OCI-LY1 (cell line): ENCODE results near the gene NELFE.

Experiments
- H2AFZ ChIP-seq: fragments of 200-600 bp; sonication (generic), shearing (Covaris generic); 2 replicates; pipeline ENCODE4 v1.6.0; 2014; ENCODE audit warnings: antibody characterized with exemption, mild to moderate bottlenecking, low read length
- H3F3A ChIP-seq: fragments of 200-600 bp; sonication (generic), shearing (Covaris generic); 2 replicates; pipeline ENCODE4 v1.6.0; 2014; ENCODE audit warnings: mild to moderate bottlenecking, antibody characterized with exemption, low read length, moderate library complexity; ENCODE audit not compliant: insufficient read depth
- H3K27ac ChIP-seq: fragments of 200-600 bp; sonication (generic); 2 replicates; pipeline ENCODE4 v1.5.1; 2014; ENCODE audit warnings: low read length, mixed run types, mild to moderate bottlenecking, low read depth; ENCODE audit not compliant: poor library complexity, severe bottlenecking
- H3K27me3 ChIP-seq: fragments of 200-600 bp; sonication (generic); 2 replicates; pipeline ENCODE4 v1.6.0; 2014; ENCODE audit warnings: antibody characterized with exemption, mild to moderate bottlenecking, low read length, moderate library complexity; ENCODE audit not compliant: insufficient read depth
- H3K36me3 ChIP-seq: fragments of 200-600 bp; sonication (generic); 2 replicates; pipeline ENCODE4 v1.6.1; 2014; ENCODE audit warnings: mild to moderate bottlenecking, antibody characterized with exemption, low read length, moderate library complexity, mixed read lengths; ENCODE audit not compliant: insufficient read depth
- H3K4me1 ChIP-seq: fragments of 200-600 bp; sonication (generic); 2 replicates; pipeline ENCODE4 v1.5.1; 2014; ENCODE audit warnings: mild to moderate bottlenecking, low read length, moderate library complexity; ENCODE audit not compliant: insufficient read depth, severe bottlenecking
- H3K4me2 ChIP-seq: fragments of 200-600 bp; sonication (generic), shearing (Covaris generic); 2 replicates; pipeline ENCODE4 v1.6.1; 2014; ENCODE audit warnings: low read length
- H3K4me3 ChIP-seq: fragments of 200-600 bp; sonication (generic); 2 replicates; pipeline ENCODE4 v1.5.1; 2014; ENCODE audit warnings: low read length, low read depth, mild to moderate bottlenecking, mixed read lengths; ENCODE audit not compliant: poor library complexity, severe bottlenecking
- H3K79me2 ChIP-seq: fragments of 200-600 bp; shearing (Covaris generic); 2 replicates; pipeline ENCODE4 v1.6.1; 2016; ENCODE audit warnings: mixed run types, low read length, mixed read lengths; ENCODE audit not compliant: insufficient read depth
- H3K9ac ChIP-seq: fragments of 200-600 bp; sonication (generic), shearing (Covaris generic); 2 replicates; pipeline ENCODE4 v1.6.1; 2014; ENCODE audit warnings: mild to moderate bottlenecking, low read length, mixed read lengths
- H3K9me2 ChIP-seq: fragments of 200-600 bp; sonication (generic), shearing (Covaris generic); 2 replicates; pipeline ENCODE4 v1.6.1; 2014; ENCODE audit warnings: low read depth, mild to moderate bottlenecking, low read length, mixed read lengths
- H3K9me3 ChIP-seq: fragments of 200-600 bp; shearing (Covaris generic); 2 replicates; pipeline ENCODE4 v1.6.1; 2014; ENCODE audit warnings: low read length, mixed read lengths
- H4K20me1 ChIP-seq: fragments of 200-600 bp; sonication (generic), shearing (Covaris generic); 2 replicates; pipeline ENCODE4 v1.6.0; 2016; ENCODE audit warnings: mild to moderate bottlenecking, low read length; ENCODE audit not compliant: insufficient read depth
- CTCF ChIP-seq: fragments of 200-600 bp; sonication (generic), shearing (Covaris generic); IDR thresholded peaks from 2 replicates; pipeline ENCODE4 v1.5.1; 2017; ENCODE audit warnings: mild to moderate bottlenecking, antibody characterized with exemption, low read length, moderate library complexity, mixed read lengths
- EZH2 ChIP-seq: fragments of 200-600 bp; sonication (generic), shearing (Covaris generic); IDR thresholded peaks from 2 replicates; pipeline ENCODE4 v1.8.0; 2017; ENCODE audit warnings: borderline replicate concordance, mixed run types, mild to moderate bottlenecking, antibody characterized with exemption, low read length, moderate library complexity, mixed read lengths

NELFE gene

DNA sequence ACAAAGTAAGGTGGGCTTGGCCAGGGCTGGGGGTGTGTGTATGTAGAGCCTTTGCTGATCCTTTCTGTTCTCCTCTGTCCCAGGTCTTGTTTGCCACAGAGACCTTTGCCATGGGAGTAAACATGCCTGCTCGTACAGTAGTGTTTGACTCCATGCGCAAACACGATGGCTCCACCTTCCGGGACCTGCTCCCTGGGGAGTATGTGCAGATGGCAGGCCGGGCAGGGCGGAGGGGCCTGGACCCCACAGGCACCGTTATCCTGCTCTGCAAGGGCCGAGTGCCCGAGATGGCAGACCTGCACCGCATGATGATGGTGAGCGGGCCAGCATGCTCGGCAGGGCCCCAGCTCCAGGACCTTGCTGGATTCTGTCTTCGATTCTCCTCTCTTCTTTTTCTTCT lies 6.9 kb upstream of the NELFE start:
- H3K27ac ChIP-seq: no peak overlapping the region

DNA sequence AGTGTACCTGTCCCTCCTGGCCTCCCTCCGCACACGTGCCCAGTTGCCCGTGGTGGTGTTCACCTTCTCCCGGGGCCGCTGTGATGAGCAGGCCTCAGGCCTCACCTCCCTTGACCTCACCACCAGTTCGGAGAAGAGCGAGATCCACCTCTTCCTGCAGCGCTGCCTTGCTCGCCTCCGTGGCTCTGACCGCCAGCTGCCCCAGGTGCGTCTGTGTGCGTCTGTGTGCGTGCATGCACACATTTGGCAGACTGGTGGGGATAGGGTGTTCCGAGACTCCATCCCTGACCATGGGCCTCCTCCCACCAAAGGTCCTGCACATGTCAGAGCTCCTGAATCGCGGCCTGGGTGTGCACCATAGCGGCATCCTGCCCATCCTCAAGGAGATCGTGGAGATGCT lies 5.2 kb upstream of the NELFE start:
- H3K9me3 ChIP-seq: no peaks in the 10 kb centered on the region
- H3K4me2 ChIP-seq: no peak overlapping the region
- no peaks in the 10 kb centered on the region for H3F3A ChIP-seq
- H3K4me3 ChIP-seq: no peak overlapping the region
- no peak overlapping the region for H3K9ac ChIP-seq
- no peak overlapping the region for H3K27ac ChIP-seq
- no peak for TF ChIP-seq CTCF
- TF ChIP-seq EZH2: no peak
- H3K9me2 ChIP-seq: no peaks in the 10 kb centered on the region
- no peaks in the 10 kb centered on the region for H3K27me3 ChIP-seq
- peaks cover 89% of the 10 kb centered on the region for H3K36me3 ChIP-seq
- peaks cover 8% of the 10 kb centered on the region; the same call in 1 of the 2 replicates for H3K79me2 ChIP-seq
- H4K20me1 ChIP-seq: no peaks in the 10 kb centered on the region
- H3K4me1 ChIP-seq: peaks cover 12% of the 10 kb centered on the region
- H2AFZ ChIP-seq: no peak overlapping the region

More for the DNA sequence above, 6.9 kb upstream of the NELFE start:
- no peak overlapping the region for H3K4me3 ChIP-seq
- H2AFZ ChIP-seq: no peak overlapping the region
- H3K79me2 ChIP-seq: no peaks in the 10 kb centered on the region
- H3K4me1 ChIP-seq: peaks cover 12% of the 10 kb centered on the region
- no peak for TF ChIP-seq CTCF
- TF ChIP-seq EZH2: no peak
- H3K36me3 ChIP-seq: peaks cover 98% of the 10 kb centered on the region
- no peak overlapping the region for H3K9ac ChIP-seq
- no peaks in the 10 kb centered on the region for H4K20me1 ChIP-seq
- H3K4me2 ChIP-seq: no peak overlapping the region
- no peaks in the 10 kb centered on the region for H3K27me3 ChIP-seq
- no peaks in the 10 kb centered on the region for H3K9me2 ChIP-seq
- no peaks in the 10 kb centered on the region for H3F3A ChIP-seq
- no peaks in the 10 kb centered on the region for H3K9me3 ChIP-seq

GRCh38 chr6:31961616-31962015 lies 2.8 kb upstream of the NELFE start:
- no peak overlapping the region for H3K4me2 ChIP-seq
- H3K27me3 ChIP-seq: no peaks in the 10 kb centered on the region
- H3K9ac ChIP-seq: no peak overlapping the region
- H3K79me2 ChIP-seq: peaks cover 8% of the 10 kb centered on the region; the same call in 1 of the 2 replicates
- no peaks in the 10 kb centered on the region for H4K20me1 ChIP-seq
- no peak for TF ChIP-seq EZH2
- no peak for TF ChIP-seq CTCF
- peaks cover 24% of the 10 kb centered on the region for H3K4me1 ChIP-seq
- H3K27ac ChIP-seq: no peak overlapping the region
- H3K36me3 ChIP-seq: peaks cover 75% of the 10 kb centered on the region
- H3K4me3 ChIP-seq: no peak overlapping the region
- H2AFZ ChIP-seq: no peak overlapping the region
- H3F3A ChIP-seq: no peaks in the 10 kb centered on the region
- no peaks in the 10 kb centered on the region for H3K9me3 ChIP-seq
- H3K9me2 ChIP-seq: no peaks in the 10 kb centered on the region
